T-helper 2 cell treated with Interferon-gamma antibody and Interleukin-4, amounts not matched to agents 100 ng/mL and 5 ng/mL, for 36 hours (primary cell): ENCODE data around the gene CFC1B. TPM values are rescaled to one million over a fixed set of nuclear protein-coding genes. Genes with fewer than 3 reads are reported as not detected.
"Not testable (repeated sequence)": the region's sequence is repeated elsewhere in the genome, so short reads cannot be mapped to it uniquely, and the experiment has no call there.

Source experiments
- intact Hi-C: fragments of 100-400 bp; cut with micrococcal nuclease; formaldehyde crosslinking; loops from one replicate; pipeline ENCODE4 v1.15.1; 2023
- total RNA-seq: library from RNA; stranded (reverse); gene quantifications from 2 replicates; pipeline ENCODE4 v1.2.3, GENCODE V29; 2022

The CFC1B gene
- not detected in 2 replicates for total RNA-seq

GRCh38 chr2:130520992-130521391 lies at the start of gene CFC1B:
TSS of gene CFC1B (plus strand) at chr2:130521222. CDS start at chr2:130521485, 263 bp downstream.
- intact Hi-C loops, result not testable (repeated sequence)

- intact Hi-C loops, result not testable (repeated sequence)
Observed at GRCh38 chr2:130491073-130491472, 29.9 kb upstream of the CFC1B start.

- intact Hi-C loops, result not testable (repeated sequence)
Observed at GRCh38 chr2:130509228-130509627, 11.8 kb upstream of the CFC1B start, which contains the start of gene POTEI. TSS of gene POTEI (minus strand) at chr2:130509328. CDS start at chr2:130509235, 93 bp downstream.

GRCh38 chr2:130510807-130511746 lies 9.9 kb upstream of the CFC1B start:
- intact Hi-C loops, result not testable (repeated sequence)

- intact Hi-C loops, result not testable (repeated sequence)
Observed at GRCh38 chr2:130511747-130512451, 9.1 kb upstream of the CFC1B start.

- intact Hi-C loops, result not testable (repeated sequence)
Observed at GRCh38 chr2:130518516-130519106, 2.4 kb upstream of the CFC1B start.

- intact Hi-C loops, result not testable (repeated sequence)
Observed at GRCh38 chr2:130522390-130522789, 1.4 kb downstream of the CFC1B start.

- intact Hi-C loops, result not testable (repeated sequence)
Observed at GRCh38 chr2:130527365-130527967, 6.4 kb downstream of the CFC1B start.

- intact Hi-C loops, result not testable (repeated sequence)
Observed at GRCh38 chr2:130529545-130529944, 8.5 kb downstream of the CFC1B start.

GRCh38 chr2:130530212-130530611 lies 9.2 kb downstream of the CFC1B start:
- intact Hi-C loops, result not testable (repeated sequence)

- intact Hi-C loops, result not testable (repeated sequence)
Observed at GRCh38 chr2:130531225-130531624, 10.2 kb downstream of the CFC1B start.

- intact Hi-C loops, result not testable (repeated sequence)
Observed at GRCh38 chr2:130531672-130532071, 10.7 kb downstream of the CFC1B start.

GRCh38 chr2:130536654-130537053 lies 15.6 kb downstream of the CFC1B start:
- intact Hi-C loops, result not testable (repeated sequence)

GRCh38 chr2:130538271-130538670 lies 17.2 kb downstream of the CFC1B start:
- intact Hi-C loops, result not testable (repeated sequence)

GRCh38 chr2:130542789-130543188 lies 21.8 kb downstream of the CFC1B start:
- intact Hi-C loops, result not testable (repeated sequence)

- intact Hi-C loops, result not testable (repeated sequence)
Observed at GRCh38 chr2:130543785-130544528, 22.9 kb downstream of the CFC1B start.

- intact Hi-C loops, result not testable (repeated sequence)
Observed at GRCh38 chr2:130544978-130545377, 24.0 kb downstream of the CFC1B start.

- intact Hi-C loops, result not testable (repeated sequence)
Observed at GRCh38 chr2:130548418-130548817, 27.4 kb downstream of the CFC1B start.

- intact Hi-C loops, result not testable (repeated sequence)
Observed at GRCh38 chr2:130549475-130549874, 28.5 kb downstream of the CFC1B start.

GRCh38 chr2:130554178-130554577 lies 33.2 kb downstream of the CFC1B start:
- intact Hi-C loops, result not testable (repeated sequence)
